NCI-H2227 (cell line): ENCODE measurements around the gene OBSCN.

ENCODE experiments used
- DNase-seq: peaks from one replicate; lab custom pipeline; 2025; ENCODE audit not compliant: unreplicated experiment; lab: John Stamatoyannopoulos, UW

Gene OBSCN

GRCh38 chr1:228350831-228351781, 143.3 kb downstream of the OBSCN start:
- no peak for DNase-seq

DNA sequence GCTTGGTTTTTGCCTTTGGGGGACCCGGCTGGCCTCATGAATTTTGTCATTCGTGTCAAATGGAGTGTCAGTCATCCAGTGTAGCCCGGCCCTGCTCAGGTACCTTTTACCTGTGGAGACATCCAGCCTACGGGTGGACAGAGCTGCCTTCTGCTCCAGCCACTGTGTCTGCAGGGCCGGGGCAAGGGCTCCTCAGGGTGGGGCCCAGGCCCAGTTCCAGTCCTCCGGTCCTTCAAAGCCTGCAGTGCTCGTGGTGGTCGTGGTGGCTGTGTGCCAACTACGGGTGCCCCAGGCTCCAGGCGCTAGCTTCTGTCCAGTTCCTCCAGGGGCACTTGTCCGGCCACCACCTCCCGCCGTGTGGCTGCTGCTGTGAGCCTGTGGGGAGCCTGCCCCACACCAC, 144.0 kb downstream of the OBSCN start:
- no peak for DNase-seq

- DNase-seq, result no peak
These were observed 145.0 kb downstream of the OBSCN start for GRCh38 chr1:228352677-228353481.

- DNase-seq, result no peak
These were observed 145.9 kb downstream of the OBSCN start for GRCh38 chr1:228353601-228354371.

DNA sequence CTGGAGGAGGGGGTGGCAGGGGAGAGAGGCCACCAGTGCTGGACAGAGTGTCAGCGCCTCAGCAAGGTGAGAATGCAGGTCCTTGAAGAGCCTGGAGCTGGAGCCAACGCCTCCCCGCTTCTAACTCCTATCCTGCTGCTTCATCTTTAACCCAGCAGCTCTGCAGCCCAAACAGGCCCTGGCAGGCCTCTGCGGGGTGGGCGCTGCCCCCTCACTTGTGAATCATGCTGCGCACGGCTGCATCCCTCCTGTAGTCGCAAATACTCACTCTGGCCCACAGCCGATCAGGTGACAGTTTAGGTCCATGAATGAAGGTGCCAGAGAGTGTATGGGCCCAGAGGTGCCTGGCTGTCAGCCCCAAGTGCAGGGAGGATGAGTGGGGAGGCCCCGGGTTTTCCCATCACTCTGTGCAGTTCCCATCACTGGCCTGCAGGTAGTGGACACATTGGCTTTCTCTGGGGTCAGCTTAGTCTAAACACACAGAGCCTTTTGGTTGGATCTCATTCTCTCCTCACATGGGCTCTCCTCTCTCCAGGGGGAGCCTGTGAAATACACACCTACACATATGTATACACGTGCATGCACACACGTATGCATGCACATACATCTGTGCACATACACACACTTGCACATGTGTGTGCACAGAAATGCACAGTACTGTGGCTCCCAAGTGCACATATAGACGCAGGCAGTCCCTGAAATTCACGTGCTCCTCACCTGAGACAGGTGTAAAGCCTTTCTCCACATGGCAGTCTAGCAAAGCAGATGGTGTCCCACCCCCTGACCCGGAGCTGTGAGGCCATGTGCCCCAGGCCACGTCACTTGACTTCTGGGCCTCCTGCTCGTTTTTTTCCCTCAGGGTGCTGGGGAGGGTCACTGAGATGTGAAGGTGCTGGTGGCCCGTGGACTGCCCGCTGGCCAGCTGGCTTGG, 146.8 kb downstream of the OBSCN start:
- no peak for DNase-seq

GRCh38 chr1:228356897-228357680, 149.2 kb downstream of the OBSCN start:
- no peak for DNase-seq

- no peak for DNase-seq
These were observed 150.4 kb downstream of the OBSCN start for GRCh38 chr1:228358039-228358763.

DNA sequence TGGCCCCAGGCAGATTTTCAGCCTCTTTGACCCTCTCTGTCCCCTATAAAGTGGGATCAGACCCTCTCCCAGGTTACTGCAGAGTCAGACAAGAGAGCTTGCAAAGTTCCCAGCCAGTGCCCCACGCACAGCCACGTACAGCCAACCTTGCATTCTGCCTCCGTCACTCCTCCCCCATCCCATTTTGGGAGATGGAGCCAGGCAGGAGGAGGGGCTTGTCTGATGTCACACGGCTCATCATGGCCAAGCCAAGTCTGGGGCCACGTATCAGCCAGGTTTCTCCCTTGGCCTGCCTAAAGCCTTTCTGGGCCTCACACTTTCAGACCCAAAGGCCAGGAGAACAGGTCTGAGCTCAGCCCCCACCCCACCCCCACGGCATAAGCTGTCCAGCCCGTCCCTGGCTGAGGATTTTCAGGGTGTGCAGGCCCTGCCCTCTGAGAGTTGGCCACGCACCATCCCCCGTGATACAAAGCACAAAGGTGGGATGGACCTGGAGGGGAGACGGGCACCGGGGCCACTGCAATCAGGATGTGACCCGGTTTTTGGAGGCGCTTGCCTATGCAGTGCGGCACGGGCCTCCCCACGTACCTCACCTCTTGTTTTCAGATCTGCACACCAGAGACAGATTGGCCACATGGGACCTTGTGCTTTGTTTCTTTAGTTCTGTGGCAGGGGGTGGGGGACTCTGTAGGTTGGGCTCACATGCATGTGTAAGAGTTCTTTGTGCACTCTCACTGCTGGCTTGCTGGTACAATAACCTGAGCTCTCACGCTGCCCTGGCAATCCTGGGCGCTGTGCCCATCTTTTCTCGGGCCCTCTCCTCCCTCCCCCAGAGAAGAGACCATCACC, 151.1 kb downstream of the OBSCN start:
- DNase-seq, result no peak

DNA sequence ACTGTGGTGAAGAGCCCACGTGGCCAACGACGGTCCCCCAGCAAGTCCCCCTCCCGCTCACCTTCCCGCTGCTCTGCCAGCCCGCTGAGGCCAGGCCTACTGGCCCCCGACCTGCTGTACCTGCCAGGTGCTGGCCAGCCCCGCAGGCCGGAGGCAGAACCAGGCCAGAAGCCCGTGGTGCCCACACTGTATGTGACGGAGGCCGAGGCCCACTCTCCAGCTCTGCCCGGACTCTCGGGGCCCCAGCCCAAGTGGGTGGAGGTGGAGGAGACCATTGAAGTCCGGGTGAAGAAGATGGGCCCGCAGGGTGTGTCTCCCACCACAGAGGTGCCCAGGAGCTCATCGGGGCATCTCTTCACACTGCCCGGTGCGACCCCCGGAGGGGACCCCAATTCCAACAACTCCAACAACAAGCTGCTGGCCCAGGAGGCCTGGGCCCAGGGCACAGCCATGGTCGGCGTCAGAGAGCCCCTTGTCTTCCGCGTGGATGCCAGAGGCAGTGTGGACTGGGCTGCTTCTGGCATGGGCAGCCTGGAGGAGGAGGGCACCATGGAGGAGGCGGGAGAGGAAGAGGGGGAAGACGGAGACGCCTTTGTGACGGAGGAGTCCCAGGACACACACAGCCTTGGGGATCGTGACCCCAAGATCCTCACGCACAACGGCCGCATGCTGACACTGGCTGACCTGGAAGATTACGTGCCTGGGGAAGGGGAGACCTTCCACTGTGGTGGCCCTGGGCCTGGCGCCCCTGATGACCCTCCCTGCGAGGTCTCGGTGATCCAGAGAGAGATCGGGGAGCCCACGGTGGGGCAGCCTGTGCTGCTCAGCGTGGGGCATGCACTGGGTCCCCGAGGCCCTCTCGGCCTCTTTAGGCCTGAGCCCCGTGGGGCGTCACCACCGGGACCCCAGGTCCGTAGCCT, 152.0 kb downstream of the OBSCN start:
- DNase-seq, result no peak

DNA sequence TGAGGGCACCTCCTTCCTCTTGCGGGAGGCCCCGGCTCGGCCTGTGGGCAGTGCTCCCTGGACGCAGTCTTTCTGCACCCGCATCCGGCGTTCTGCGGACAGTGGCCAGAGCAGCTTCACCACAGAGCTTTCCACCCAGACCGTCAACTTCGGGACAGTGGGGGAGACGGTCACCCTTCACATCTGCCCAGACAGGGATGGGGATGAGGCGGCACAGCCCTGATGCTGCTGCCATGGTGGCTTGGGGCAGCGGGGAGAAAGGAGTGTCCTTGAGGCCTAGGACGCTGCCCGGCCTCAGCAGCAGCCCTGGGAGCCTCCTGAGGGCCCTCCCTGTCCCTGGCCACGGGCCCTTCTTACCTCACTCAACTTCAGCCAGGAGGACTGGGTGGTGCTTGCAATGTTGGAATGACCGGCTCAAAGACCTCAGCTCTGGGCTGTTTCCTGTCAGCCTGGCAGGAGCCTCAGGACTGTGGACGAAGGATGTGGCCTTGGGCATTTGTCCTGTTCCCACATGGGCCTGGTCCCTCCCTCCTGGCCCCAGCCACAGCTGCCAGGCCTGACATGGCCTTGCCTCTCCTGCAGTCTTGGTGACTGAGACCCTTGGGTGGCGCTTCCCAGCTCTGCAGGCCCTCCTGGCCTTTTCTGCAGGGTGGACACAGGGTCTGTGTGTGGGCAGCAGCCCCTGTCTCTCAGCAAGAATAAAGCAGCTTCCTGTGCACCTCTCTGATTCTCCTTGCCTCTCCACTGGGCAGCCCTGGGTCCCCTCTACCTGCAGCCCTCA, 152.9 kb downstream of the OBSCN start:
- DNase-seq, result no peak

DNA sequence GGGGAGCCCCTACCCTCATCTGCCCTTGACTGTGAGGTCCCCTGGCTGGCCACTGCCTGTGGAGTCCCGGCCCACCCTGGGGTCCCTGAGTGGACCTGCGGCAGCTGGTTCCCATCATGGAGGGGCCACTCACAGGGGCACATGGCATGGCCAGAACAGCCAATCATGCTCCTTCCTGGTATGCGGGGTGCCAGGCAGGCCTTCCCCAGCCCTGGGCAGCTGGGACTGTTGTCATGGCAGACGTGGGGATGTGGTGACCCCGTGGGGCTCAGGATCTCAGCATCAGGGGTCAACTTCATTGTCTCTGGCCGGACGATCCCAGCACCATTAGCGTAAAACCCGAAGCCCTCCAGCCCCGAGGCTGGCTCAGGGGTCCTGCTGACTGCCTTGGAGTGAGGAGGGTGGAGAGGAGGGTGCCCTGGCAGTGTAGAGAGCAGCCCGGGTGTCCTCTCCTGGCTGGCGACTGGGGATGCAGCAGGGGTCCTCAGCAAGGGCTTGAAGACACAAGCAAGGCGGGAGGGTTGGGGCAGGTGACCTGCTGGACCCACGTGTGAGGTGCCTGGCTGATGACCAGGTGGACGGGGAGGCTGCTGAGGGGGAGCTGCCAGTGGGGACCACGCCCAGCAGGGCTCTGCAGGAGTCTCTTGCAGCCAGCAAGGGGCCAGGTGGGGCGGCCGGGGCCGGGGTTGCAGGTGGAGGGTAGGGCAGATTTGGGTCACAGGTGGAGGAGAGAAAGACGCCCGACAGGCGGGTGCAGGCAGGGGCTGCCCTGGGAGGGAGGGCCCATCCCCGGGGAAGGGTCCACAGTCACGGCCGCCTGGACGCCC, 153.7 kb downstream of the OBSCN start:
- no peak for DNase-seq

DNA sequence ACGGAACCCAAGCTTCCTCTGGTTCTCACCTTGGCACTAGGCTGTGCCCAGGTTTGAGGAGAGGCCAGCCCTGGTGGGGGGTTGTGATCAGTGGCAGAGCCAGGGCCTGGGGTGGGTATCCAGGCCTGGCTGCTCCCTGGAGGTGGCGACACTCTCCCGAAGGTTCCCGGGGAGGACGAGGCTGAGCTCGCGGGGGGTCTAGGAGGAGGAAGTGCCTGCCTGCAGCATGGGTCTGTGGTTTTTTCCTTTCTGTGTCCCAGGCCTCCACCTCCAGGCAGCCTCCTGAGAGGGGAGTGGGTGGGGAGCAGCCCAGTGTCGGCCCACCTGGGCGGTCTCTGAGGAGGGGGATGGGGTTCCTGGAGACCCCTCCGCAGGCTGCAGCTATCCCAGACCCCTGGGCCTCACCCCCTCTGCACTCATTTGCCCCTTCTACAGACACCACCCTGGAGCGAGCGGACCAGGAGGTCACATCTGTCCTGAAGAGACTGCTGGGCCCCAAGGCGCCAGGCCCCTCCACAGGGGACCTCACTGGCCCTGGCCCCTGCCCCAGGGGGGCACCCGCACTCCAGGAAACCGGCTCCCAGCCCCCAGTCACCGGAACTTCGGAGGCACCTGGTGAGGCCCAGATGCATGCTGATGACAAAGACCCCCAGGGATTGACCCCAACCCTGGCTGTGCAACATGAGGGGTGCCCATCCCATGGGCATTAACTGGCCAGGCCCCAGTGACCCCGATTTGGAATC, 154.5 kb downstream of the OBSCN start:
- no peak for DNase-seq

GRCh38 chr1:228362884-228363450, 155.1 kb downstream of the OBSCN start:
- DNase-seq, result no peak

DNA sequence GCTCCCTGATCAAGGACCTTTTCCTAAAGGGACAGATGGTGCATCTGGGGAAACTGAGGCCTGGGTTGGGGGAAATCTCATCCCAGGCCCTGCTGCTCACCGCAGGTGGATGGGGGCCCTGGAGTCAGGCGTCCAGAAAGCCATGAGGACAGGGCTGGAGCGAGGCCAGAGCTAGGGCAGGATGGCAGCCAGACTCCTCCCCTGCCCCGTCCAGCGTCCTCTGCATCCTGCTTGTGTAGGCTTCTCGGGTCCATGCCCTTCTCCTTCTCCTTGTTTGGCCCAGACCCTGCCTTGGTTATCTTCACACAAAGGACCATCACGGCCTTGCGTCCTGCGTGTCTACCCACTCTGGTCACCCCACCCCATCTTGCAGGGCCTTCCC, 155.8 kb downstream of the OBSCN start:
- DNase-seq, result no peak
